Measurements from ENCODE around the gene CHCHD10.
A peak's percentile ranks its signal among the peaks of the same experiment; 100 is the strongest.

Gene CHCHD10

GRCh38 chr22:23793326-23793725 lies 25.6 kb upstream of the CHCHD10 start:
- H3K4me3 Mint-ChIP-seq: no peak overlapping the region
- DNase-seq (no peak), ATAC-seq (replicated peaks) (no peak)
- H3K4me1 Mint-ChIP-seq: peaks cover 24 to 31% of the 10 kb centered on the region in 2 donors
- no peaks in the 10 kb centered on the region for H3K27me3 Mint-ChIP-seq
- no peaks in the 10 kb centered on the region for H3K9me3 Mint-ChIP-seq
- peak overlapping the region; percentile 63 for H3K27ac Mint-ChIP-seq
- peaks cover 32 to 53% of the 10 kb centered on the region in 2 donors for H3K36me3 Mint-ChIP-seq

GRCh38 chr22:23791738-23792645 lies 24.2 kb upstream of the CHCHD10 start:
- Mint-ChIP-seq H3K27ac (no peak overlapping the region), H3K4me3 (no peak overlapping the region), H3K27me3 (no peaks in the 10 kb centered on the region), H3K36me3 (peaks cover 28 to 46% of the 10 kb centered on the region in 2 donors), H3K9me3 (no peaks in the 10 kb centered on the region), H3K4me1 (peaks cover 24 to 36% of the 10 kb centered on the region in 2 donors)
- no peak for DNase-seq
- ATAC-seq (replicated peaks): no peak

- H3K36me3 Mint-ChIP-seq: peaks cover 21 to 38% of the 10 kb centered on the region in 2 donors
- H3K4me3 Mint-ChIP-seq: no peak overlapping the region
- no peaks in the 10 kb centered on the region for H3K9me3 Mint-ChIP-seq
- ATAC-seq (replicated peaks): no peak
- no peak for DNase-seq
- H3K27ac Mint-ChIP-seq: no peak overlapping the region
- no peaks in the 10 kb centered on the region for H3K27me3 Mint-ChIP-seq
- H3K4me1 Mint-ChIP-seq: peaks cover 20 to 44% of the 10 kb centered on the region in 2 donors
Measured at GRCh38 chr22:23790819-23791737, 23.3 kb upstream of the CHCHD10 start.

- H3K4me1 Mint-ChIP-seq: peaks cover 20 to 46% of the 10 kb centered on the region in 2 donors
- H3K27me3 Mint-ChIP-seq: no peaks in the 10 kb centered on the region
- H3K4me3 Mint-ChIP-seq: no peak overlapping the region
- no peak for DNase-seq
- ATAC-seq (replicated peaks): no peak
- H3K36me3 Mint-ChIP-seq: peaks cover 19 to 30% of the 10 kb centered on the region in 2 donors
- H3K9me3 Mint-ChIP-seq: no peaks in the 10 kb centered on the region
- H3K27ac Mint-ChIP-seq: peak overlapping the region; percentile 42
Measured at GRCh38 chr22:23789638-23790037, 21.9 kb upstream of the CHCHD10 start.

- Mint-ChIP-seq H3K36me3 (peaks cover 19 to 26% of the 10 kb centered on the region in 2 donors), H3K4me3 (no peak overlapping the region), H3K4me1 (peaks cover 23 to 51% of the 10 kb centered on the region in 2 donors), H3K9me3 (no peaks in the 10 kb centered on the region), H3K27ac (peak overlapping the region; percentile 67), H3K27me3 (no peaks in the 10 kb centered on the region)
- DNase-seq (no peak), ATAC-seq (replicated peaks) (no peak)
Measured at GRCh38 chr22:23789121-23789520, 21.3 kb upstream of the CHCHD10 start.

GRCh38 chr22:23787910-23788309 lies 20.1 kb upstream of the CHCHD10 start:
- Mint-ChIP-seq H3K4me3 (peak overlapping the region; percentile 83 to 89), H3K4me1 (peaks cover 18 to 47% of the 10 kb centered on the region in 2 donors), H3K9me3 (no peaks in the 10 kb centered on the region), H3K36me3 (peaks cover 12 to 20% of the 10 kb centered on the region in 2 donors), H3K27ac (no peak overlapping the region), H3K27me3 (no peaks in the 10 kb centered on the region)
- ATAC-seq (replicated peaks) (no peak), DNase-seq (no peak)

- peak overlapping the region; percentile 83 to 89 for H3K4me3 Mint-ChIP-seq
- H3K9me3 Mint-ChIP-seq: no peaks in the 10 kb centered on the region
- DNase-seq: no peak
- peaks cover 8 to 17% of the 10 kb centered on the region in 2 donors for H3K36me3 Mint-ChIP-seq
- H3K27me3 Mint-ChIP-seq: no peaks in the 10 kb centered on the region
- H3K27ac Mint-ChIP-seq: peak overlapping the region; percentile 96
- ATAC-seq (replicated peaks): no peak
- peaks cover 18 to 43% of the 10 kb centered on the region in 2 donors for H3K4me1 Mint-ChIP-seq
Measured at GRCh38 chr22:23787600-23787896, 19.8 kb upstream of the CHCHD10 start.

- H3K4me3 Mint-ChIP-seq: peak within 1 kb of the TSS; percentile 83 to 89
- ATAC-seq (replicated peaks): peak; percentile 84 to 90
- no peaks in the 10 kb centered on the region for H3K27me3 Mint-ChIP-seq
- H3K36me3 Mint-ChIP-seq: peaks cover 4 to 11% of the 10 kb centered on the region in 2 donors
- H3K9me3 Mint-ChIP-seq: no peaks in the 10 kb centered on the region
- peaks cover 16 to 38% of the 10 kb centered on the region in 2 donors for H3K4me1 Mint-ChIP-seq
- H3K27ac Mint-ChIP-seq: peak within 1 kb of the TSS; percentile 96
- DNase-seq: peak; percentile 82
Measured at GRCh38 chr22:23786752-23787599, 19.2 kb upstream of the CHCHD10 start, which contains the start of gene SMARCB1. Gene SMARCB1 (plus strand): TSS chr22:23786966. CDS start chr22:23787170, 204 bp downstream.

GRCh38 chr22:23786261-23786710 lies 18.5 kb upstream of the CHCHD10 start:
- H3K27me3 Mint-ChIP-seq: no peaks in the 10 kb centered on the region
- H3K4me3 Mint-ChIP-seq: peak overlapping the region; percentile 83 to 89
- peaks cover 16 to 35% of the 10 kb centered on the region in 2 donors for H3K4me1 Mint-ChIP-seq
- peaks cover 4 to 11% of the 10 kb centered on the region in 2 donors for H3K36me3 Mint-ChIP-seq
- DNase-seq (no peak), ATAC-seq (replicated peaks) (no peak)
- no peaks in the 10 kb centered on the region for H3K9me3 Mint-ChIP-seq
- H3K27ac Mint-ChIP-seq: peak overlapping the region; percentile 96

GRCh38 chr22:23784215-23784732 lies 16.5 kb upstream of the CHCHD10 start:
- Mint-ChIP-seq H3K36me3 (peaks cover 2 to 6% of the 10 kb centered on the region in 2 donors), H3K27me3 (no peaks in the 10 kb centered on the region), H3K4me1 (peaks cover 9 to 26% of the 10 kb centered on the region in 2 donors), H3K4me3 (no peak overlapping the region), H3K9me3 (no peaks in the 10 kb centered on the region), H3K27ac (peak overlapping the region; percentile 77)
- no peak for ATAC-seq (replicated peaks)
- DNase-seq: no peak

GRCh38 chr22:23783265-23784150 lies 15.7 kb upstream of the CHCHD10 start:
- ATAC-seq (replicated peaks) (no peak), DNase-seq (no peak)
- peaks cover 7 to 23% of the 10 kb centered on the region in 2 donors for H3K4me1 Mint-ChIP-seq
- H3K36me3 Mint-ChIP-seq: peaks cover 2 to 4% of the 10 kb centered on the region in 2 donors
- no peak overlapping the region for H3K27ac Mint-ChIP-seq
- H3K4me3 Mint-ChIP-seq: no peak overlapping the region
- H3K27me3 Mint-ChIP-seq: no peaks in the 10 kb centered on the region
- no peaks in the 10 kb centered on the region for H3K9me3 Mint-ChIP-seq

- H3K9me3 Mint-ChIP-seq: no peaks in the 10 kb centered on the region
- H3K4me1 Mint-ChIP-seq: peaks cover 9 to 16% of the 10 kb centered on the region in 2 donors
- no peak overlapping the region for H3K4me3 Mint-ChIP-seq
- ATAC-seq (replicated peaks) (no peak), DNase-seq (no peak)
- H3K27ac Mint-ChIP-seq: no peak overlapping the region
- no peaks in the 10 kb centered on the region for H3K27me3 Mint-ChIP-seq
- H3K36me3 Mint-ChIP-seq: peaks cover 2 to 3% of the 10 kb centered on the region in 2 donors
Measured at GRCh38 chr22:23782703-23783102, 14.9 kb upstream of the CHCHD10 start.
